Measurements from ENCODE around the gene CMPK1.

GRCh38 chr1:47384083-47384482, 50.5 kb downstream of the CMPK1 start:
- TF ChIP-seq, protein P1, sequence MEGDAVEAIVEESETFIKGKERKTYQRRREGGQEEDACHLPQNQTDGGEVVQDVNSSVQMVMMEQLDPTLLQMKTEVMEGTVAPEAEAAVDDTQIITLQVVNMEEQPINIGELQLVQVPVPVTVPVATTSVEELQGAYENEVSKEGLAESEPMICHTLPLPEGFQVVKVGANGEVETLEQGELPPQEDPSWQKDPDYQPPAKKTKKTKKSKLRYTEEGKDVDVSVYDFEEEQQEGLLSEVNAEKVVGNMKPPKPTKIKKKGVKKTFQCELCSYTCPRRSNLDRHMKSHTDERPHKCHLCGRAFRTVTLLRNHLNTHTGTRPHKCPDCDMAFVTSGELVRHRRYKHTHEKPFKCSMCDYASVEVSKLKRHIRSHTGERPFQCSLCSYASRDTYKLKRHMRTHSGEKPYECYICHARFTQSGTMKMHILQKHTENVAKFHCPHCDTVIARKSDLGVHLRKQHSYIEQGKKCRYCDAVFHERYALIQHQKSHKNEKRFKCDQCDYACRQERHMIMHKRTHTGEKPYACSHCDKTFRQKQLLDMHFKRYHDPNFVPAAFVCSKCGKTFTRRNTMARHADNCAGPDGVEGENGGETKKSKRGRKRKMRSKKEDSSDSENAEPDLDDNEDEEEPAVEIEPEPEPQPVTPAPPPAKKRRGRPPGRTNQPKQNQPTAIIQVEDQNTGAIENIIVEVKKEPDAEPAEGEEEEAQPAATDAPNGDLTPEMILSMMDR (IDR thresholded peaks at IDR 0.05), result no peak
- TF ChIP-seq NFE2L1 (CRISPR knock-in tag; IDR thresholded peaks at IDR 0.05) (no peak), IRF2 (CRISPR knock-in tag; IDR thresholded peaks at IDR 0.05; ENCODE audit: borderline replicate concordance, low read depth) (no peak), ZNF232 (CRISPR knock-in tag; IDR thresholded peaks at IDR 0.05) (no peak), ATF6 (CRISPR knock-in tag; IDR thresholded peaks at IDR 0.05) (no peak), USF2 (CRISPR knock-in tag; IDR thresholded peaks at IDR 0.05) (no peak)

Measured in WTC11 (cell line).